Muscle layer of colon (tissue), 2 donors: Measurements from ENCODE around the gene DOK5.

Experiments used
- H3K27ac ChIP-seq: one replicate; pipeline ENCODE4 v1.7.0; 2013; ENCODE audit warnings: low read depth, mild to moderate bottlenecking, low read length, moderate library complexity
- H3K27me3 ChIP-seq, 2 donors: one replicate each; pipeline ENCODE4 v1.7.0; 2013; ENCODE audit warnings: low read length in 2 of 2, mild to moderate bottlenecking in 2 of 2; ENCODE audit not compliant: insufficient read depth in 2 of 2, control insufficient read depth in 1 of 2
- H3K36me3 ChIP-seq: one replicate; pipeline ENCODE4 v1.7.0; 2013; ENCODE audit warnings: mild to moderate bottlenecking, low read length; ENCODE audit not compliant: insufficient read depth
- H3K4me1 ChIP-seq: one replicate; pipeline ENCODE4 v1.7.0; 2013; ENCODE audit warnings: mild to moderate bottlenecking, low read length; ENCODE audit not compliant: insufficient read depth
- H3K4me3 ChIP-seq, 2 donors: one replicate each; pipeline ENCODE4 v1.7.0; 2013; ENCODE audit warnings: low read length in 2 of 2, low read depth in 1 of 2, mild to moderate bottlenecking in 1 of 2, moderate library complexity in 1 of 2
- H3K9ac ChIP-seq: one replicate; pipeline ENCODE4 v1.7.0; 2013; ENCODE audit warnings: low read length
- H3K9me3 ChIP-seq: one replicate; pipeline ENCODE4 v1.7.0; 2013; ENCODE audit warnings: mild to moderate bottlenecking, low read length
- donor health status: abdominal sarcoma.
- donor health status: Adenocarcinoma of cecum.

Gene DOK5

DNA sequence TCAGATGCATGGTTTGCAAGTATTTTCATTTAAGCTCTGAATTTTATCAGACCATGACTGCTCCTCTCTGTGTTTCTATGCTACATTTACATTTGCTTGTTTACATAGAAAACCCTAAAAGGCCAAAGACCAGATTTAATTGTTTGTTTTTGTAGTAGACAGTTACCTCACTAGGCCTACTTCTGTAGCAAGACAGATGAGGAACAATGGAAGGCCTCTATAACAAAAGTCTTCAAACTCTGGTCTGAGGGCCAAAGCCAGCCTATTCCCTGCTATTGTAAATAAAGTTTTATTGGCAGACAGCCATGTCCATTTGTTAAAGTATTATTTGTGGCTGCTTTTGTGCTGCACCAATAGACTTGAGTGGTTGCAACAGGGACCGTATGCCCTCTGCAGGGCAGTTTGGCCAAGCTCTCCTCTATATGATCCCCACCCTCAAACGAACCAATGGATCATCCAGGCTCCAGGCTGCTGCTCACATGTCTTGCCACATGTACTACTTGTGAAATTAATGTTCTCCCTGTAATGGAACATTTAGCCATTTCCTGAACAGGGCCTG is 182.0 kb downstream of the DOK5 start:
- Histone ChIP-seq H3K9ac (no peak overlapping the region), H3K27ac (no peak overlapping the region), H3K27me3 (no peaks in the 10 kb centered on the region), H3K36me3 (no peaks in the 10 kb centered on the region), H3K4me1 (no peaks in the 10 kb centered on the region), H3K4me3 (no peak overlapping the region), H3K9me3 (no peaks in the 10 kb centered on the region)

DNA sequence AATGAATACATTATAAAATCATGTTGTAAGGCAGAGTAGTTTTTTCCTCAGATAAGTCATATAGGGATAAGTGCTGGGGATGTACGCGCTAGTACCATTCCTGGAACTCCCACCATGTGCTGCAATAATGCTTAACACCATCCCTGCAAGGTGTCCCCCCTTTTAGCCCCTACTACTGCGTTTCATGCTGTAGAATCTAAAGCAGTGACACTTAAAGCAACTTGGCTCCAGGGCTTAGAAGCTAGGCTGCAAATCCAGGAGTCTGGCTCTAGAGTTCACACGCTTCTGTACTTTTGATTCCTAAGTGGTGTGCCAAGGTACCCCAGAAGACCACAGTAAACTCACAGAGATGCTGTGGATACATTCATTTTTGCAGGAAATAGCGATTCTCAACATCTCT is 183.1 kb downstream of the DOK5 start:
- Histone ChIP-seq H3K27me3 (no peaks in the 10 kb centered on the region), H3K9ac (no peak overlapping the region), H3K27ac (no peak overlapping the region), H3K9me3 (no peaks in the 10 kb centered on the region), H3K36me3 (no peaks in the 10 kb centered on the region), H3K4me1 (no peaks in the 10 kb centered on the region), H3K4me3 (no peak overlapping the region)

DNA sequence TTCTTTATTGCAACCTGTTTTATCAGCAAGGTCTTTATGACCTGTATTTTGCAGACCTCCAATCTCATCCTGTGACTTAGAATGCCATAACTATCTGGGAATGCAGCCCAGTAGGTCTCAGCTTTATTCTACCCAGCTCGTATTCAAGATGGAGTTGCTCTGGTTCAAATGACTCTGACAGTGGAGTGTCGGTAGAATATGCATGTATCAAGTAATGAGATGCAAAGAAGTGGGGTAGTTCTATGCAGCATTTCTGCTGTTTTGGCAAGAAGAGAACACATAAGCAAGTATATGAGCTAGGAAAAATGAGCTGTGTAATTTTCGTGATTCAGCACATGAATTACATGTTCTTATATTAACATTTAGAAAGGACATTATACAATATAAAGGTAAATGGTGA is 185.9 kb downstream of the DOK5 start:
- no peaks in the 10 kb centered on the region for H3K36me3 ChIP-seq
- H3K27ac ChIP-seq = no peak overlapping the region
- no peak overlapping the region for H3K4me3 ChIP-seq
- H3K9me3 ChIP-seq = no peaks in the 10 kb centered on the region
- no peaks in the 10 kb centered on the region for H3K27me3 ChIP-seq
- no peak overlapping the region for H3K9ac ChIP-seq
- H3K4me1 ChIP-seq = no peaks in the 10 kb centered on the region

DNA sequence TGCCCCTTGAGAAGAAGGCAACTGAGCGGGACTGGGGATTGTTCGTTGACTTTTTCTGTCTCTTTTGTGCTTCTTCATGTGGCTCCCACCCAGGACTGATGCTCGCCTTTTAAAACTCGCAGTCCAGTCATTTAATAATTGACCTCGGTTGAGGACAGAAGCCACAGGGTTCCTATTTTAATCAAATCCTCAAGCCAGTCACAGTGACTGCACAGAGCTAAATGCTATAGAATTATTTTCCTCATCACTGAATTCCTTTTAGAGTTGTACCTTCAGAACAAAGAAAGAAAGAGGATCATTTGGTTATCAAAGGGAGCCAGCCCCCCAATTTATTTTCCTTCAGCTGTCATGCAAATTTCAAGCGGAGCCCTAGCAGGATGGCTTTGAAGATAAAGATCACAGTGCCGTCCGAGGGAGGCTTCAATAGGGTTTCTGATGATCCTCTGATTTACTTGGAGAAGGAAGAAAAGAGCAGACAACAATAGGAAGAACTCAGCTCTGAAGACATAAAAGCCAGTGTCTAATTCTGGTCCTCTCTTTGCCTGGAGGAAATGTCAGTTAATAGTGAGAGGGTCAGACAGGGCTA is 186.6 kb downstream of the DOK5 start:
- Histone ChIP-seq H3K27me3 (no peaks in the 10 kb centered on the region), H3K27ac (no peak overlapping the region), H3K9me3 (no peaks in the 10 kb centered on the region), H3K36me3 (no peaks in the 10 kb centered on the region), H3K4me1 (no peaks in the 10 kb centered on the region), H3K9ac (no peak overlapping the region), H3K4me3 (no peak overlapping the region)

DNA sequence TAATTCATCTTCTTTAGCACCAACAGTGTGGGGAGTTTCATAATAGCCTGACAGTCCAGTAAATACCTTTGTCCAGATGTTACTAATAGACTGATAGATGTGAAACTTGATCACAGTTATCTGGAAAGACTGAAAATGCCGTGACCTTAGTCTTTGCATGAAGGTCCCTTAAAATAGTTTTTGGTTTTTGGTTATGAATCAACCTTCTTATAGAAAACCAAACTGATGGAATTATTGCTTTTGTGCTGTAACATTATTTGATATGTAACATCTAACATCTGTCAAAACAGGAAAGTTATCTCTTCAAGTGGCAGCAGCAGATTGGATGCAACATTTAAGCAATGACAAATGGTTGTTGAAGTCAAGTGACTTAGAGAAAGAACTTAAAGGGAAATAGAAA is 190.4 kb downstream of the DOK5 start:
- H3K4me1 ChIP-seq = no peaks in the 10 kb centered on the region

DNA sequence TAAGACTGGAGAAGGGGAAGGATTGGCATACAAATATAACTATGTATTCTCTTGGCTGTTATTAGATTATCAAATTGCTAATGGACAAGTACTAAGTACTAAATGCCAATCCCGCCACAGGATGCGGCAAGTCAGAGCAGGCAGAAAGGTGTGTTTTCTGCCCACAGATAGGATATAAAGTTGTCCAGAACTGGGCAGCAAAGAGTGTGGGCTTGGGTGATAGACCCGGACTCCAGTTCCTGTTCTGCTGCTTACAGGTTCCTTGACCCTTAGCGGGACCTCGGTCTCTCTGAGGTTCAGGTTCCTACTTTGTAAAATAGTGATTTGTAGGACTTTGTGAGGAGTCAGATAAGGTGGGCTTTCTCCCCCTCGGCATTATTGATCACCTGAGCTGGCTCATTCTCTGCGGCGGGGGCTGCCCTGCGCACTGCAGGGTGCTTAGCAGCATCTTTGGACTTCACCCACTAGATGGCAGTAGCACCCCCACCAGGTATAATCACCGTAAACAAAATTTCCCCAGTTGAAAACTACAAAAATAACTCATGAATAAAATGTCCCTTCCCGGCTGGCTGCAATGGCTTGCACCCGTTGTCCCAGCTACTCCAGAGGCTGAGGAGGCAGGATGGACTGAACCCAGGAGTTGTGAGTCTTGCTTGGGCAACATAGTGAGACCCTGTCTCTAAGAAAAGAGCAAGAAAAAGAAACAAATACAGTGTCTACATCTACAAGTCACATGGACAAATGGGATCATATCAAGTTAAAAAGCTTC is 193.1 kb downstream of the DOK5 start:
- H3K9ac ChIP-seq = no peak overlapping the region
- no peaks in the 10 kb centered on the region for H3K9me3 ChIP-seq
- H3K4me1 ChIP-seq = no peaks in the 10 kb centered on the region
- H3K4me3 ChIP-seq = no peak overlapping the region
- H3K27me3 ChIP-seq = no peaks in the 10 kb centered on the region
- H3K36me3 ChIP-seq = no peaks in the 10 kb centered on the region
- no peak overlapping the region for H3K27ac ChIP-seq

More for the DNA sequence above, 190.4 kb downstream of the DOK5 start:
- Histone ChIP-seq H3K9ac (no peak overlapping the region), H3K27ac (no peak overlapping the region), H3K36me3 (no peaks in the 10 kb centered on the region), H3K27me3 (no peaks in the 10 kb centered on the region), H3K9me3 (no peaks in the 10 kb centered on the region), H3K4me3 (no peak overlapping the region)

DNA sequence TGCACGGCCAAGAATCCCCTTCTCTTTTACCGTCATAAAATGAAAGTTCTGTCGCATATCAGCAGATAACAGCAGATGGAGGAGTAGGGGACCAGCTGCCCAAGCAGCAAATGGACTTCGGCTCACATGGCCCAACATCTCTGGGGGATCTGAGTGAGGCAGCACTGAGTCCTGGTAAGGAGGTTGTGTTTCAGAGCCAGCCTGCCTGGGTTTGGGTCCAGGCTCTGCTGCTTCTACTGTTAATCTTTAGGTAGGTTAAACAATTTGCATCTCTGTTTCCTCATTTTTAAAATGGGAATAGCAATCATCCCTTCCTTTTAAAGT is 193.6 kb downstream of the DOK5 start:
- no peaks in the 10 kb centered on the region for H3K4me1 ChIP-seq
- H3K9ac ChIP-seq = no peak overlapping the region
- no peak overlapping the region for H3K27ac ChIP-seq
- H3K9me3 ChIP-seq = no peaks in the 10 kb centered on the region
- no peaks in the 10 kb centered on the region for H3K27me3 ChIP-seq
- H3K4me3 ChIP-seq = no peak overlapping the region
- no peaks in the 10 kb centered on the region for H3K36me3 ChIP-seq

DNA sequence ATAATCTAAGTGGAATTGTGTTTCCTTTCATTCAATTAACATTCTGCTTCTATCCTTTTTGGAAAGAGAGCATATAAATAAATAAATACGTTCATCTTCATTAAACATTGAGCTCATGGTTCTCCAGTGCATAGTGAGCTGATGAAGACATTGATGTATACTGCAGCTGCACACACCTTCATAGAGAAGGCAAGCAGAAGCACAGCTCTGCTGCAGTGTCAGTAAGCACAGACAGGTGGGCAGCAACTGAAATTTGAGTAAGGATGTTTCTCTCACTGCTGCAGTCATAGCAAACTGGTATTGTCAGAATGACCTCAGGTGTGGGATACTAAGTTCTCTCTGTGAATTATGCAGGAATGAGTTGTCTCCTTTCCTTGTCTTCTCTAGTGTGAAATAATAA is 202.9 kb downstream of the DOK5 start:
- Histone ChIP-seq H3K4me1 (peaks cover 12% of the 10 kb centered on the region), H3K27ac (no peak overlapping the region), H3K36me3 (no peaks in the 10 kb centered on the region), H3K4me3 (no peak overlapping the region), H3K9ac (no peak overlapping the region), H3K9me3 (no peaks in the 10 kb centered on the region), H3K27me3 (no peaks in the 10 kb centered on the region)

DNA sequence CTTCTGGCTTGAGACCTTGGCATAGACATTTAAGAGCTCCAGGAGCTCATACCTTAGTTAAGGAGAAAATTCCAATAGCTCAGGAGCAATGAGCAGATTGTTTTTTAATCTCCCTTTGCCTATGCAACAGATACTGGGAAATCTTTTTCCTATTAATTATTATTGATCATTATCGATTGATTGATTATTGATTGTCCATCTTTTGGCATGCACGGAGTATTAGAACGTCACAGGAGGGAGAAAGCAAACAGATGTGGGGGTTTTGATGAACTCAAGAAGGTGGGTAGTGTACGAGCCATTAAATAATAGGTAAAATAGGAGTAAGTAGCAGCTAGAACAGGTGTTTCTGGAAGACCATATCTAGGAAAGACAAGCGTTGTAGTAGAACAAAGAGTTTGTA is 205.0 kb downstream of the DOK5 start:
- Histone ChIP-seq H3K9me3 (no peaks in the 10 kb centered on the region), H3K27me3 (no peaks in the 10 kb centered on the region), H3K4me3 (no peak overlapping the region), H3K9ac (no peak overlapping the region), H3K36me3 (no peaks in the 10 kb centered on the region), H3K27ac (no peak overlapping the region), H3K4me1 (peaks cover 12% of the 10 kb centered on the region)

DNA sequence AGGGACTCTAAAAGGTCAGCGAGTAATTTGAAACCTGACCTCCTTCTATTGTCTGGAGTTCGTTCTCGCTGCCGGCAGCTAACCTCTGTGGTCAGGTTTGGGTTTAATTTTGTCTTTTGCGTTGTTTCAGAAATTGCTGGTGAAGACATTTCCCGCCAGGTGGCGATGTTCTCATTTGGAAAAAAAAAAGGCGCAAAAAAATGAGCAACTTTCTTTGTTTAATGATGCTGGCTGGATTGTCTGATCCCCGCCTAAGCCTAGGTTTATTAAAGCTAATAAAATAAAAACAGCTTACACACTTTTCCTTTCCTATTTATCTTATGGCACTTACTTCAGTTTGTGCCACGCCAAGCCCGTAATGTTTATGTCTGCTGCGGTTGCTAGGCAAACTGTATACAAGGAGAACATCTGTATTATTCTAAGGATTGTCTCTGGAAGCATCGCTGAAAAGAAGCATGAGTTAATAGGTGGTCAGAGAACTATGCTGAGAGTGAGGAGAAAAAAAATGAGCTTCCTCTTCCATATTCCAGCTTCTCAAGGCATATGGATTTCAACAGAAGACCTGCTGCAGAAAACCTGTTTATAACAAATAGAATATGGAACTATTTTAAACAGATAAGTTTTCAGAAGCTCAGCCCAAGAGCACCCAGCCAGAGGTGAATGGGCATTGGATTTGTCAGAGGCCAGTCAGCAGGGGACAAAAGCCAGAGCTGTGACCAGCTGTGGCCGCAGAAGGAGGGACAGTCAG is 205.7 kb downstream of the DOK5 start:
- H3K27me3 ChIP-seq = no peaks in the 10 kb centered on the region
- H3K4me1 ChIP-seq = peaks cover 12% of the 10 kb centered on the region
- H3K9me3 ChIP-seq = no peaks in the 10 kb centered on the region
- no peak overlapping the region for H3K9ac ChIP-seq
- no peak overlapping the region for H3K27ac ChIP-seq
- H3K36me3 ChIP-seq = no peaks in the 10 kb centered on the region
- H3K4me3 ChIP-seq = no peak overlapping the region

DNA sequence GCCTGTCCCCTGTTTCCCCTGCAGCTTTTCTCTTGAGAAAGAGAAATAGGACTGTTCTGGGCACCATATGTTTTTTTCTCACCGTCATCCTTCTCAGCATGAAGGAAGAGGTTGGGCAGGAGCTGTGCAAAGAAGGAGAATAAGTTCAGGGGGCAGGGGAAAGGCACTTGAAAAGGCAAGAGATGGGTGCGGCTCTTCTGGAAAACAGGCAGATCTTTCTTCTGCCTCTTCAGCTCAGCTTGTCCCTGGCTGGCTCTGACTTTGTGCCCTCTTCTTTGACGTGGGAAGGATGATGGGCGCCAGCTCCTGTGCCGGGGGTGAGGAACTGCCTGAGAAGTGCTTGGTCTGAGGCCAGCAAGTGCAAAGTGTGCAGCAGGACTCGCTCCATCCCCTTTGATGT is 206.5 kb downstream of the DOK5 start:
- H3K36me3 ChIP-seq = no peaks in the 10 kb centered on the region
- no peaks in the 10 kb centered on the region for H3K9me3 ChIP-seq
- no peak overlapping the region for H3K9ac ChIP-seq
- no peak overlapping the region for H3K27ac ChIP-seq
- no peaks in the 10 kb centered on the region for H3K27me3 ChIP-seq
- peaks cover 12% of the 10 kb centered on the region for H3K4me1 ChIP-seq
- H3K4me3 ChIP-seq = no peak overlapping the region
